Activated CD4-positive, alpha-beta T cell treated with anti-CD3 and anti-CD28 coated beads, Interleukin-10, Interleukin-2, amounts not matched to agents 100 ng/mL and 50 ng/mL, durations not matched to agents 16 hours and 8 hours (primary cell): ENCODE measurements around the gene MGA.
A peak's percentile ranks its signal among the peaks of the same experiment; 100 is the strongest.

ENCODE experiments used
- DNase-seq: peaks from one replicate; pipeline ENCODE4 v3.0.0-alpha.2; 2020

Gene MGA

GRCh38 chr15:41659190-41659589, 1.0 kb upstream of the MGA start:
- no peak for DNase-seq

DNA sequence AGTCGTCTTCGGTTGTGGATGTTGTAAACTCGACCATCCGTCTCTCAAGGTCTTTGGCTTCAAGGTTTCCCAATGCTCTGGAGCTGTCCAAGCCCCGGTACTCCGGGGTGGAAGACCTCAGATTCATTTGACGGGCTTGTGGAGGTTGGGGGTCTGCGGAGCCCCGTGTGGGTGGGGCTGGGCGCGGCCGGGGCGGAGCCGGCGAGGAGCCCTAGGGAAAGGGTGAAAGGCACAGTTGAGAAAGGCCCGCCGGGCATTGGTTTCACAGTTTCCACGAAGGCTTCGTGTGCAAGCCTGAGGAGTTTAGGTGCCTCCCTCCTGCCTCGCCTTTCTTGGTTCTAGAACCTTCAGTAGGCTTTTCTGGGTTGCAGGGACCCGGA, 360 bp upstream of the MGA start:
- no peak for DNase-seq

DNA sequence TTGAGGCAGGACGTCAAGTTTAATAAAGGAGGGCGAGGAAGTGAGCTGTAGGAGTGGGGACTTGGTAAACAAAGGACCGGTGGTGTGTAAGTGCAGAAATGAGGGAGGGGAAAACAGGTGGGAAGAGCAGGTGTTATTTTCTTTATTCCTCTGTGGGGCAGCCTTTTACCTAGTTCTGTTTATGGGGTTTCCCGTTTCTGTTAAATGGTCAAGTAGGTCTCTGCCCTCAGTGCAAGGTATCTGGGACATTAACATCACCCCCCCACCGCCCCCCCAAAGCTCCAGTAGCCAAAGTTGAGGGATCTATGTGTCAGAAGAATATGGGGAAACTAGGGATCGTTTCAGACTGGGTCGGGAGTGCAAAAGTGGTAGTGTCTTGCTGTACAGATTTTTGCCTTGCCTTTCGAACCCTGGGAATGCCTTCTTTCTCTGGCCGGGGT, 893 bp downstream of the MGA start:
- DNase-seq, result no peak

- DNase-seq, result peak; percentile 80
These were observed 1.5 kb downstream of the MGA start for GRCh38 chr15:41661518-41662225.

DNA sequence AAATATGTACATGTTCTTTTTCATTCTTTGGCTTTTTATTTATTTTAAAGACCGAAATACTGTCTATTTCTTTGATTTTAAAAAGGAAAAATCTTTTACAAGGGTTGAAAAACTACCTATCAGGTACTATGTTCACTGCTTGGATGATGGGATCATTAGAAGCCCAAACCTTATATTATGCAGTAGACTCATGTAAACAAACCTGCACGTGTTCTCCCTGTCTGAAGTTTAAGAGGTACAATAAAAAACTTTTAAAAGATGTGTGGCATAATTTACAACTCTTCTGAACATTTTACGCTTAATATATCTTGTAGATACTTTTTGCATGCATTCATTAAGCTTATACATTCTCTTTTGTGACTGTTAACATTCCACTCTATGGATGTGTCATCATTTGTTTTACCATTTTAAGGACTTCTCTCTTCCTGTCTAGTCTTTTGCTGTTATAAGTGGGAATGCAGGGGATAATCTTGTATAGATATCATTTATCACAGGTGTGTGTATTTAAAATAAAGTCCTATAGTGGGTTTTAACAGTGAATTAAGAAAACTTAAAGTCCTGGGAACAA, 6.2 kb downstream of the MGA start:
- no peak for DNase-seq

- DNase-seq, result no peak
These were observed 9.5 kb downstream of the MGA start for GRCh38 chr15:41669701-41670100.

GRCh38 chr15:41671656-41672648, 11.7 kb downstream of the MGA start:
- no peak for DNase-seq

GRCh38 chr15:41675337-41675736, 15.1 kb downstream of the MGA start:
- no peak for DNase-seq

- DNase-seq, result no peak
These were observed 18.5 kb downstream of the MGA start for GRCh38 chr15:41678742-41679141.

DNA sequence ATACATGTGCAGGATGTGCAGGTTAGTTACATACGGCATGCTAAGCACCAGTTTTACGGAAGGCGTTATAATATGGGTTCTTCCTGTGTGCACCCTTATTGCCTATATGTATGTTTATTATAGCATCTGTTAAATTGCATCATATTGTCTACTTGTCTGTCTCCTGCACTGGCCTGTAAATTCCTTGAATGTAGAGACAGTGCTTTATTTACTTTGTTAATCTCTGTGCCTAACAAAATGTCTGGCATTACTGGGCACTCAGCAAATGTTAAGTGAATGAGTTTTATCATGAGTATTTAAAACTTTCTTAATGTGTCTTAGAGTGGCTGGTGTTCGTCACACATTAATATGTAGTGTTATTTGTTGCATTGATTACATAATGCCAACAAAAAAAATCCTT, 23.8 kb downstream of the MGA start:
- no peak for DNase-seq

- DNase-seq, result no peak
These were observed 28.5 kb downstream of the MGA start for GRCh38 chr15:41688671-41689070.

DNA sequence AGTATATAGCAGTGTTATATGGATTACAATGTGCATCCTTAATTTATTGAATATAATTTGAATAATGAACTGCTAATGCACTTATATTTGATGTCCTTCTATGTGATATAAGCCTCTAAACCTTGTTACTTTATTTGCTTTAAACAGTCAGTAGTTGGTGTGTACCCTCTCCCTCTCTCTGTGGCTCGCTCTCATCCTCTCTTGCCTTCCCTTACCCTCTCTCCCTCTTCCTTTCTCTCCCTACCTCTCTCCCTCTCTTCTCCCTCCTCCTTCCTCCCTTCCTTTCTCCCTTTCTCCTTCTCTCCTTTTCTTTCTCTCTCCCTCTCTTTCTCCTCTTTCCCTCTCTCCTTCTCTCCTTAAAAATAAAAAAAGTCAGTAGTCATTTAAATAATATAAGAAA, 28.9 kb downstream of the MGA start:
- DNase-seq, result no peak

GRCh38 chr15:41689834-41690233, 29.6 kb downstream of the MGA start:
- DNase-seq, result no peak

GRCh38 chr15:41690636-41691035, 30.4 kb downstream of the MGA start:
- peak; percentile 50 for DNase-seq

DNA sequence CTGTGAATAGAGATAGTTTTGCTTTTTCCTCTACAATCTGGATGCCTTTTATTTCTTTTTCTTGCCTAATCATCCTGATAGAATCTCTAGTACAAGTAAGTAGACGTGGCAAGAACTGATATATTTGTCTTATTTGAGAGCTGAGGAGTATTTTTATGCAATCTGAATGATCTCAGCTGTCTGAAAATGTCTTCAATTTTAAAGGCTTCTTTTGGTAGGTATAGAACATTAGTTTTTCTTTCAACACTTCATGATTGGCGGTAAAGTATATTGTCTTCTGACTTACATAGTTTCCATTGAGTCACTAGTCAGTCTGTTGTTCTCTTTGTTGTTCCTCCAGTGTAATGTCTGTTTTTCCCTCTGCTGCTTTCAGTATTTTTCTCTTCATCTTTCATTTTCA, 31.3 kb downstream of the MGA start:
- peak; percentile 16 for DNase-seq

- DNase-seq, result no peak
These were observed 31.8 kb downstream of the MGA start for GRCh38 chr15:41692049-41692448.

- no peak for DNase-seq
These were observed 33.6 kb downstream of the MGA start for GRCh38 chr15:41693757-41694156.

DNA sequence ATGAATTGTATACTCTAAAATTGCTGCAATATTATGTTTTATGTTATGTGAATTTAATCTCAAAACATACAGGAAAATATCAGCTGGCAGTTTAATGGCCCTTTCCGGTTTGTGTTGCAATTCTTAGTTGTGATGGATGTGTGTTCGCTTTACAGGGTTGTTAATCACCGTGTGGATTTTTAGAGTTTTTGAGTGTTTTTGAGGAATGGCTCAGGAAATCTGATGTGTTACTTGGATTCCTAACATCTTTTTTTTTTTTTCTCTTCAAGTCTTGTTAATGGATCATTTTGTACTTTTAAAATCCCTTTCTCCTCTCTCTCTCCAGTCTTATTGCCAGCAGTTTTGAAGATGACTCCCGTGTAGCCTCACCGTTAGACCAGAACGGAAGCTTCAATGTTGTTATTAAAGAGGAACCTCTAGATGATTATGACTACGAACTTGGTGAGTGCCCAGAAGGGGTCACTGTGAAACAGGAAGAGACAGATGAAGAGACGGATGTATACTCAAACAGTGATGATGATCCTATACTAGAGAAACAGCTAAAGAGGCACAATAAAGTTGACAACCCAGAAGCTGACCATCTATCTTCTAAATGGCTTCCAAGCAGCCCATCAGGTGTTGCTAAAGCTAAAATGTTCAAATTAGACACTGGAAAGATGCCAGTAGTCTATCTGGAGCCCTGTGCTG, 35.7 kb downstream of the MGA start:
- peak; percentile 83 for DNase-seq

GRCh38 chr15:41698779-41699178, 38.6 kb downstream of the MGA start:
- no peak for DNase-seq

DNA sequence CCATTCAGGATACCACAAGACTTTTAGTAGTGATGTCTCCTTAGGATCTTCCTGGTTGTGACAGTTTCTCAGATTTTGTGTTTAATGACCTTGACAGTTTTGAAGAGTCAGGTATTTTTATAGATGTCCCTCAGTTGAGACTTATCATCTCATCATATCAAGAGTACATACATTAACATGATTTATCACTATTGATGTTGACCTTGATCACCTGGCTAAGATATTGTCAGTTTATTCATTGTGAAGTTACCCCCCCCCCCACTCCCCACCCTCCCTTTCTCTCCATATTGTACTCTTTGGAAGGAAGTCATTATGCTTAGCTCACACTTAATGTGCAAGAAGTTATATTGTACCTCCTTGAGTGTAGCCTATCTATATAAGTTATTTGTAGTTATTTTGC, 42.9 kb downstream of the MGA start:
- no peak for DNase-seq

DNA sequence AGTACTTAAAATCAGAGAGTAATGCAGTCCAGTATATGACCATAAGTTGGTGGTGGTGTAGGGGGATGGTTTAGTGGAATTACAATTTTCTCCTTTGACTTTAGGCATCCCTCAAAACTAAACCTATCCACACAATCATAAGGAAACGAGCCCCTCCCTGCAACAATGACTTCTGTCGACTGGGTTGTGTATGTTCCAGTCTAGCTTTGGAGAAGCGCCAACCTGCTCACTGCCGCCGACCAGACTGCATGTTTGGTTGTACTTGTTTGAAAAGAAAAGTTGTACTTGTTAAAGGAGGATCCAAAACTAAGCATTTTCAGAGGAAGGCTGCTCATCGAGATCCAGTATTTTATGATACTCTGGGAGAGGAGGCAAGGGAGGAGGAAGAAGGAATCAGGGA, 52.8 kb downstream of the MGA start:
- DNase-seq, result no peak

DNA sequence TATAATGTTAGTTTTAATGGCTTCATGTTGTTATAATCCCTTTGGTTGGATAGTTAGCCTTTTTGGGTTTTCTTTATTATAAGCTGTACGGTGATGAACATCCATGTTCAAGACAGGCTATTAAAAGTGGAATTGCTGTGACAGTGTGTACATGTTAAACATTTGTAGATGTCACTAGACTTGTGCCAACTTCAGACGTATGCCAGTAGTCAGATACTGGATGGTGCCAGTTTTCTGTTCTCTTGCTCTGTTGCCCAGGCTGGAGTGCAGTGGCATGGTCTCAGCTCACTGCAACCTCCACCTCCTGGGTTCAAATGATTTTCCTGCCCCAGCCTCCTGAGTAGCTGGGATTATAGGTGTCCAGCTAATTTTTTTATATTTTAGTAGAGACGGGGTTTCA, 54.1 kb downstream of the MGA start:
- no peak for DNase-seq

GRCh38 chr15:41716864-41717263, 56.7 kb downstream of the MGA start:
- no peak for DNase-seq
